IPS-NIHi7 (cell line): Measurements from ENCODE around the gene HMOX2.

Experiments used
- DNase-seq: peaks from one replicate; pipeline ENCODE4 v3.0.0; 2012; ENCODE audit warnings: mixed read lengths; ENCODE audit errors: extremely low spot score

HMOX2 gene

GRCh38 chr16:4475880-4476788 lies at the start of gene HMOX2:
HMOX2 (plus strand) TSS chr16:4476398; CDS start chr16:4505525, 29,127 bp downstream.
- DNase-seq = peak; percentile 97

- DNase-seq = no peak
Observed at GRCh38 chr16:4426722-4427372, 49.4 kb upstream of the HMOX2 start.

- no peak for DNase-seq
Observed at GRCh38 chr16:4428500-4428899, 47.7 kb upstream of the HMOX2 start.

GRCh38 chr16:4431023-4431422 lies 45.2 kb upstream of the HMOX2 start:
- DNase-seq = no peak

GRCh38 chr16:4433228-4433627 lies 43.0 kb upstream of the HMOX2 start:
- no peak for DNase-seq

- no peak for DNase-seq
Observed at GRCh38 chr16:4433914-4434787, 42.0 kb upstream of the HMOX2 start.

- DNase-seq = no peak
Observed at GRCh38 chr16:4435337-4436067, 40.7 kb upstream of the HMOX2 start.

- no peak for DNase-seq
Observed at GRCh38 chr16:4437366-4437765, 38.8 kb upstream of the HMOX2 start.

GRCh38 chr16:4442371-4442770 lies 33.8 kb upstream of the HMOX2 start:
- no peak for DNase-seq

GRCh38 chr16:4443271-4443670 lies 32.9 kb upstream of the HMOX2 start:
- DNase-seq = no peak

GRCh38 chr16:4443986-4444385 lies 32.2 kb upstream of the HMOX2 start:
- no peak for DNase-seq

GRCh38 chr16:4450430-4450829 lies 25.8 kb upstream of the HMOX2 start:
- DNase-seq = no peak

- no peak for DNase-seq
Observed at GRCh38 chr16:4450931-4451519, 25.2 kb upstream of the HMOX2 start.

- no peak for DNase-seq
Observed at GRCh38 chr16:4452674-4453073, 23.5 kb upstream of the HMOX2 start.

GRCh38 chr16:4454623-4455022 lies 21.6 kb upstream of the HMOX2 start:
- peak; percentile 71 for DNase-seq

GRCh38 chr16:4455081-4455480 lies 21.1 kb upstream of the HMOX2 start:
- DNase-seq = no peak

GRCh38 chr16:4455951-4456350 lies 20.2 kb upstream of the HMOX2 start:
- DNase-seq = no peak

- no peak for DNase-seq
Observed at GRCh38 chr16:4460936-4461249, 15.3 kb upstream of the HMOX2 start.

GRCh38 chr16:4461250-4462085 lies 14.7 kb upstream of the HMOX2 start:
- peak; percentile 74 for DNase-seq

GRCh38 chr16:4463522-4464163 lies 12.6 kb upstream of the HMOX2 start:
- DNase-seq = no peak
